Keratinocyte (primary cell): ENCODE results near the gene ARL5A.

Experiments used
- CTCF ChIP-seq, 3 experiments: IDR thresholded peaks in 1 of 3; conservative IDR thresholded peaks in 1 of 3; optimal IDR thresholded peaks in 1 of 3; 2 replicates in 2 of 3; 3 replicates in 1 of 3; pipeline versions ENCODE3 to v1.5.1; 2011; ENCODE audit warnings: low read length in 3 of 3, mild to moderate bottlenecking in 3 of 3, moderate library complexity in 2 of 3, control low read depth in 1 of 3, inconsistent platforms in 1 of 3; ENCODE audit not compliant: insufficient read depth in 2 of 3; ENCODE audit errors: extremely low read depth in 1 of 3
- EZH2 ChIP-seq: IDR thresholded peaks from one replicate; pipeline ENCODE4 v1.6.1; 2012; ENCODE audit warnings: inconsistent platforms, mild to moderate bottlenecking, low read length, moderate library complexity

- no peak for TF ChIP-seq CTCF (optimal IDR thresholded peaks at IDR 0.05 in 1 of 3, IDR thresholded peaks at IDR 0.05 in 1 of 3, conservative IDR thresholded peaks at IDR 0.05 in 1 of 3; ENCODE audit: extremely low read depth in 1 of 3, insufficient read depth in 2 of 3, low read length in 3 of 3)
- no peak for TF ChIP-seq EZH2
Measured at GRCh38 chr2:151758744-151759143, 69.5 kb downstream of the ARL5A start.
